Measurements from ENCODE around the gene PRKCE. TPM values are rescaled to one million over a fixed set of nuclear protein-coding genes. Genes with fewer than 3 reads are reported as not detected.

The PRKCE gene
- total RNA-seq, 1 experiment from 2014 or later, result 4.4 TPM

DNA sequence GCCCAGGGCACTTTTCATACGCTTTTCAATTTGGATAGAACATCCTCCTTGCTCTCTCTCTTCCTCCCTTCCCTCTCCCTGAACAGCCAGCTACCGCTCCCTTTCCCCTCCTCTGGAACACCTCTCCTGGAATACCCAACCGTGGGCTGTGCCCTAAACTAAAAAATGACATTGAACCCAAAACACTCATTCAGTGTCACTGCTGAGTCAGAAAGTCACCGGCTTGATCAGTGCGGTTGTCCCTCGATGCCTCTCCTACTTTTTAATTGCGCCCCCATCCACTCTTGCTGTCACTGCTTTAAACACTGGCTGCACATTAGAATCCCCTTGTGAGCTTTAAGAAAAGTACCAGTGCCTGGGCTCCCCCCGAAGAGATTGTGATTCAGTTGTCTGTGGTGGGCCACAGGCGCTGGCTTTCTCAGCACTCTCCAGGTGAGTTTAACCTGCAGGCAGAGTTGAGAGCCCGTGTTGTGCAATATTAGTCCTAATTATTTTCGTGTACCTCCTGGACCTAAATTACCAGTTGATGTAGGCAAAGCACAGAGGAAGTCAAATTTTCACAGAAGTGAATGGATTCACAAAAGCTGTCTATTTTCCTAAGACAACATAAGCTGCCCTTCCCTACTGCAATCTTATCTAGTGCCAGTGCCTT, 302.0 kb downstream of the PRKCE start:
- Histone ChIP-seq H3K4me3 (ENCODE audit: low read depth, low read length) (no peak overlapping the region), H3K4me1 (no peaks in the 10 kb centered on the region), H3K9me3 (no peaks in the 10 kb centered on the region), H3K36me3 (ENCODE audit: control insufficient read depth, insufficient read depth, low read length) (no peaks in the 10 kb centered on the region), H3K27me3 (replicated peaks; ENCODE audit: control insufficient read depth, insufficient read depth, low read length) (no peaks in the 10 kb centered on the region)
- intact Hi-C loops (cut with micrococcal nuclease; ENCODE audit: unreplicated experiment), result no loop called here
- ChIA-PET POLR2A (no interaction called here), CTCF (no interaction called here)
- Mint-ChIP-seq H3K27ac (ENCODE audit: unreplicated experiment) (no peak overlapping the region), H3K9me3 (ENCODE audit: unreplicated experiment) (no peaks in the 10 kb centered on the region), H3K36me3 (ENCODE audit: insufficient read depth, unreplicated experiment) (no peaks in the 10 kb centered on the region), H3K4me1 (ENCODE audit: low read depth, unreplicated experiment) (peaks cover 6% of the 10 kb centered on the region), H3K4me3 (ENCODE audit: unreplicated experiment) (no peak overlapping the region), H3K27me3 (ENCODE audit: insufficient read depth, unreplicated experiment) (peaks cover 4% of the 10 kb centered on the region)
- no TSS peak for BruUV-seq (replicated peaks)
- no peak for DNase-seq
- TF ChIP-seq, protein P1, sequence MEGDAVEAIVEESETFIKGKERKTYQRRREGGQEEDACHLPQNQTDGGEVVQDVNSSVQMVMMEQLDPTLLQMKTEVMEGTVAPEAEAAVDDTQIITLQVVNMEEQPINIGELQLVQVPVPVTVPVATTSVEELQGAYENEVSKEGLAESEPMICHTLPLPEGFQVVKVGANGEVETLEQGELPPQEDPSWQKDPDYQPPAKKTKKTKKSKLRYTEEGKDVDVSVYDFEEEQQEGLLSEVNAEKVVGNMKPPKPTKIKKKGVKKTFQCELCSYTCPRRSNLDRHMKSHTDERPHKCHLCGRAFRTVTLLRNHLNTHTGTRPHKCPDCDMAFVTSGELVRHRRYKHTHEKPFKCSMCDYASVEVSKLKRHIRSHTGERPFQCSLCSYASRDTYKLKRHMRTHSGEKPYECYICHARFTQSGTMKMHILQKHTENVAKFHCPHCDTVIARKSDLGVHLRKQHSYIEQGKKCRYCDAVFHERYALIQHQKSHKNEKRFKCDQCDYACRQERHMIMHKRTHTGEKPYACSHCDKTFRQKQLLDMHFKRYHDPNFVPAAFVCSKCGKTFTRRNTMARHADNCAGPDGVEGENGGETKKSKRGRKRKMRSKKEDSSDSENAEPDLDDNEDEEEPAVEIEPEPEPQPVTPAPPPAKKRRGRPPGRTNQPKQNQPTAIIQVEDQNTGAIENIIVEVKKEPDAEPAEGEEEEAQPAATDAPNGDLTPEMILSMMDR (IDR thresholded peaks at IDR 0.05; ENCODE audit: insufficient read depth in 1 of 2, low read depth in 1 of 2, low read length in 1 of 2, severe bottlenecking in 1 of 2, unreplicated experiment in 1 of 2), result no peak

GRCh38 chr2:45954233-45954850, 302.9 kb downstream of the PRKCE start:
- H3K36me3 ChIP-seq (ENCODE audit: control insufficient read depth, insufficient read depth, low read length), result no peaks in the 10 kb centered on the region
- no peak overlapping the region for H3K4me3 ChIP-seq (ENCODE audit: low read depth, low read length)
- Mint-ChIP-seq H3K4me3 (ENCODE audit: unreplicated experiment) (no peak overlapping the region), H3K4me1 (ENCODE audit: low read depth, unreplicated experiment) (peaks cover 6% of the 10 kb centered on the region), H3K27ac (ENCODE audit: unreplicated experiment) (no peak overlapping the region), H3K9me3 (ENCODE audit: unreplicated experiment) (no peaks in the 10 kb centered on the region), H3K36me3 (ENCODE audit: insufficient read depth, unreplicated experiment) (no peaks in the 10 kb centered on the region), H3K27me3 (ENCODE audit: insufficient read depth, unreplicated experiment) (peaks cover 4% of the 10 kb centered on the region)
- TF ChIP-seq, protein P1 (IDR thresholded peaks at IDR 0.05; ENCODE audit: insufficient read depth in 1 of 2, low read depth in 1 of 2, low read length in 1 of 2, severe bottlenecking in 1 of 2, unreplicated experiment in 1 of 2), result no peak
- no peaks in the 10 kb centered on the region for H3K9me3 ChIP-seq
- H3K27me3 ChIP-seq (replicated peaks; ENCODE audit: control insufficient read depth, insufficient read depth, low read length), result no peaks in the 10 kb centered on the region
- BruUV-seq (replicated peaks), result no TSS peak
- POLR2A ChIA-PET, result no interaction called here
- CTCF ChIA-PET, result no interaction called here
- no peaks in the 10 kb centered on the region for H3K4me1 ChIP-seq
- no peak for DNase-seq
- intact Hi-C loops (cut with micrococcal nuclease; ENCODE audit: unreplicated experiment), result no loop called here

DNA sequence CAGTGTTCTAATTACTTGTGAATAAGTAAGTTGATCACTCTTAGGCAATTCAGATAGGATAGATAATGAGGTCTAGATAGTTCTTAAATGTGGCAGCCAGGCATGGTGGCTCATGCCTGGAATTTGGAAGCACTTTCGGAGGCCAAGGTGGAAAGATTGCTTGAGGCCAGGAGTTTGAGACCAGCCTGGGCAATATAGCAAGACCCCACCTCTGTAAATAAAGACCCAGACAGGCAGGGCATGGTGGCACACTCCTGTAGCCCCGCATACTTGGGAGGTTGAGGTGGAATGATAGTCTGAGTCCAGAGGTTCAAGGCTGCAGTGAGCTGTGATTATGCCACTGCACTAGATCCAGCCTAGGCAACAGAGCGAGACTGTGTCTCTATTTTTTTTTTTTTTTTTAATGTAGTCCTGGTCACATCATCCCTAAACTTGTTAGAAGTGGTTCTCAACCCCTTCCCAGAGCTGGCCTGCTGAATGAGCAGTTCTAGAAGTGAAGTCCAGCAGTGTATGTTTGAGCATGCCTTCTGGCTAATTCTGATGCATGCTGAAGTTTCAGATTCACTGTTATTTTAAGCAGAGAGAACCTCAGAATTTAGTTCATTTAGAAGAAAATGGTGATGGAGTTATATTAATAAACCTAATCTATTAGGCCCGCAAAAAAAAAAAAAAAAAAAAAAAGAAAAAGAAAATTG, 306.2 kb downstream of the PRKCE start:
- intact Hi-C loops (cut with micrococcal nuclease; ENCODE audit: unreplicated experiment), result no loop called here
- peaks cover 25% of the 10 kb centered on the region for H3K4me1 Mint-ChIP-seq (ENCODE audit: low read depth, unreplicated experiment)
- BruUV-seq (replicated peaks), result no TSS peak

More for the DNA sequence above, 306.2 kb downstream of the PRKCE start:
- Histone ChIP-seq H3K27me3 (replicated peaks; ENCODE audit: control insufficient read depth, insufficient read depth, low read length) (no peaks in the 10 kb centered on the region), H3K4me3 (ENCODE audit: low read depth, low read length) (no peak overlapping the region), H3K9me3 (no peaks in the 10 kb centered on the region), H3K4me1 (peaks cover 28% of the 10 kb centered on the region), H3K36me3 (ENCODE audit: control insufficient read depth, insufficient read depth, low read length) (no peaks in the 10 kb centered on the region)
- ChIA-PET CTCF (no interaction called here), POLR2A (no interaction called here)
- Mint-ChIP-seq H3K4me3 (ENCODE audit: unreplicated experiment) (no peak overlapping the region), H3K36me3 (ENCODE audit: insufficient read depth, unreplicated experiment) (no peaks in the 10 kb centered on the region), H3K9me3 (ENCODE audit: unreplicated experiment) (no peaks in the 10 kb centered on the region), H3K27ac (ENCODE audit: unreplicated experiment) (no peak overlapping the region), H3K27me3 (ENCODE audit: insufficient read depth, unreplicated experiment) (no peaks in the 10 kb centered on the region)
- DNase-seq, result no peak
- TF ChIP-seq, protein P1 (IDR thresholded peaks at IDR 0.05; ENCODE audit: insufficient read depth in 1 of 2, low read depth in 1 of 2, low read length in 1 of 2, severe bottlenecking in 1 of 2, unreplicated experiment in 1 of 2), result no peak

Data from Caco-2 (cell line).